DOHH2 (cell line): Measurements from ENCODE around the gene PNO1.

Experiments used
- EZH2phosphoT487 ChIP-seq: fragments of 200-600 bp; sonication (generic); IDR thresholded peaks from 2 replicates; pipeline ENCODE4 v1.6.1; 2017; ENCODE audit warnings: borderline replicate concordance, mild to moderate bottlenecking, antibody characterized with exemption, low read length, moderate library complexity, mixed read lengths
- TF ChIP-seq, protein P1 (sequence below): fragments of 200-600 bp; sonication (generic); IDR thresholded peaks from one replicate; pipeline ENCODE4 v1.5.1; 2014; ENCODE audit warnings: antibody characterized with exemption, mild to moderate bottlenecking, low read depth, low read length; ENCODE audit not compliant: poor library complexity, severe bottlenecking

DNA sequence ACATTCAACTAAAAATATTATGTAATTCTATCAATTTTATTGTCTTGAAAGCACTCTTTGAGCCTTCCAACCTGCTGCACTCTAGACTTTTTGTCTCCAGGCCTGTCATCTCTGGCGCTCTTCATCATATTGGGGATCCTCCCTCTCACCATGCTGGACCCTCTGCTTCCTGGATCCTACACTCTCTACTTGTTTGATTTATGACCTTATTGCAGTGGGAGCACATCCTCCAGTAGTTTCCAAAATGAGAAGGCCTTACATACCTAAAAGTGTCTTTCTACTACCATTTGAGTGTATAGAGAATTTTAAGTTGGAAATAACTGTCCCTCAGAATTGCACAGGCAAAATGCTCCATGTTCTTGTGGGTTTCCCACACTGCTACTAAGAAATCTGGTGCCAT lies 25.2 kb downstream of the PNO1 start:
- TF ChIP-seq, protein P1, sequence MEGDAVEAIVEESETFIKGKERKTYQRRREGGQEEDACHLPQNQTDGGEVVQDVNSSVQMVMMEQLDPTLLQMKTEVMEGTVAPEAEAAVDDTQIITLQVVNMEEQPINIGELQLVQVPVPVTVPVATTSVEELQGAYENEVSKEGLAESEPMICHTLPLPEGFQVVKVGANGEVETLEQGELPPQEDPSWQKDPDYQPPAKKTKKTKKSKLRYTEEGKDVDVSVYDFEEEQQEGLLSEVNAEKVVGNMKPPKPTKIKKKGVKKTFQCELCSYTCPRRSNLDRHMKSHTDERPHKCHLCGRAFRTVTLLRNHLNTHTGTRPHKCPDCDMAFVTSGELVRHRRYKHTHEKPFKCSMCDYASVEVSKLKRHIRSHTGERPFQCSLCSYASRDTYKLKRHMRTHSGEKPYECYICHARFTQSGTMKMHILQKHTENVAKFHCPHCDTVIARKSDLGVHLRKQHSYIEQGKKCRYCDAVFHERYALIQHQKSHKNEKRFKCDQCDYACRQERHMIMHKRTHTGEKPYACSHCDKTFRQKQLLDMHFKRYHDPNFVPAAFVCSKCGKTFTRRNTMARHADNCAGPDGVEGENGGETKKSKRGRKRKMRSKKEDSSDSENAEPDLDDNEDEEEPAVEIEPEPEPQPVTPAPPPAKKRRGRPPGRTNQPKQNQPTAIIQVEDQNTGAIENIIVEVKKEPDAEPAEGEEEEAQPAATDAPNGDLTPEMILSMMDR = no peak
- no peak for TF ChIP-seq EZH2phosphoT487
